UCSD-AML1 (cell line): ENCODE results near the gene TARBP1.
A peak's percentile ranks its signal among the peaks of the same experiment; 100 is the strongest.
"Not testable (repeated sequence)": the region's sequence is repeated elsewhere in the genome, so short reads cannot be mapped to it uniquely, and the experiment has no call there.

Source experiments
- DNase-seq: peaks from one replicate; lab custom pipeline; 2025; ENCODE audit not compliant: unreplicated experiment; lab: John Stamatoyannopoulos, UW

TARBP1 gene, protein sequence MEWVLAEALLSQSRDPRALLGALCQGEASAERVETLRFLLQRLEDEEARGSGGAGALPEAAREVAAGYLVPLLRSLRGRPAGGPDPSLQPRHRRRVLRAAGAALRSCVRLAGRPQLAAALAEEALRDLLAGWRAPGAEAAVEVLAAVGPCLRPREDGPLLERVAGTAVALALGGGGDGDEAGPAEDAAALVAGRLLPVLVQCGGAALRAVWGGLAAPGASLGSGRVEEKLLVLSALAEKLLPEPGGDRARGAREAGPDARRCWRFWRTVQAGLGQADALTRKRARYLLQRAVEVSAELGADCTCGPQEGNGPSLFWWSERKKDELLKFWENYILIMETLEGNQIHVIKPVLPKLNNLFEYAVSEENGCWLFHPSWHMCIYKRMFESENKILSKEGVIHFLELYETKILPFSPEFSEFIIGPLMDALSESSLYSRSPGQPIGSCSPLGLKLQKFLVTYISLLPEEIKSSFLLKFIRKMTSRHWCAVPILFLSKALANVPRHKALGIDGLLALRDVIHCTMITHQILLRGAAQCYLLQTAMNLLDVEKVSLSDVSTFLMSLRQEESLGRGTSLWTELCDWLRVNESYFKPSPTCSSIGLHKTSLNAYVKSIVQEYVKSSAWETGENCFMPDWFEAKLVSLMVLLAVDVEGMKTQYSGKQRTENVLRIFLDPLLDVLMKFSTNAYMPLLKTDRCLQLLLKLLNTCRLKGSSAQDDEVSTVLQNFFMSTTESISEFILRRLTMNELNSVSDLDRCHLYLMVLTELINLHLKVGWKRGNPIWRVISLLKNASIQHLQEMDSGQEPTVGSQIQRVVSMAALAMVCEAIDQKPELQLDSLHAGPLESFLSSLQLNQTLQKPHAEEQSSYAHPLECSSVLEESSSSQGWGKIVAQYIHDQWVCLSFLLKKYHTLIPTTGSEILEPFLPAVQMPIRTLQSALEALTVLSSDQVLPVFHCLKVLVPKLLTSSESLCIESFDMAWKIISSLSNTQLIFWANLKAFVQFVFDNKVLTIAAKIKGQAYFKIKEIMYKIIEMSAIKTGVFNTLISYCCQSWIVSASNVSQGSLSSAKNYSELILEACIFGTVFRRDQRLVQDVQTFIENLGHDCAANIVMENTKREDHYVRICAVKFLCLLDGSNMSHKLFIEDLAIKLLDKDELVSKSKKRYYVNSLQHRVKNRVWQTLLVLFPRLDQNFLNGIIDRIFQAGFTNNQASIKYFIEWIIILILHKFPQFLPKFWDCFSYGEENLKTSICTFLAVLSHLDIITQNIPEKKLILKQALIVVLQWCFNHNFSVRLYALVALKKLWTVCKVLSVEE (N-terminal part only)

GRCh38 chr1:234478481-234479309, at the start of gene TARBP1:
Gene TARBP1, minus strand, starts transcription at chr1:234479179. Its CDS starts 76 bp downstream, at chr1:234479103.
- peak; percentile 85 for DNase-seq

GRCh38 chr1:234528074-234528865, 49.3 kb upstream of the TARBP1 start:
- DNase-seq = no peak

GRCh38 chr1:234527346-234527745, 48.4 kb upstream of the TARBP1 start:
- no peak for DNase-seq

DNA sequence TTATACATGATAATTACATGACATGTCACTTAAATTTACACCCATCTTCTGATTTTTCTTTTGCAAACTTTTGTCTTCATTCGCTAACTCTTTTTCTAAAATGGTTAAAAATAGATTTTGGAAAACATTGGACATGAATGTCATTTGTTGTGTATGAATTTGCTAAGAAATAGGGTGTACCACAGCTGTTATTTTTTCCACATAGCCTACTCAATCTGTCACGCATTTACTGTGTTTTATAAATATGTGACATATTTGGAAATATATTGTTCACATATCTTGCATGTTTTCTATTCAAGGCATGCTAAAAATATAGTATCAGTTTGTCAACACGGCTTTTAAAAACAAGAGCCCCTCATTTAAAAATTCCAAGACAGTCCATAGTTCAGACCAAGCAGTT, 47.9 kb upstream of the TARBP1 start:
- no peak for DNase-seq

GRCh38 chr1:234525099-234525799, 46.3 kb upstream of the TARBP1 start:
- DNase-seq = no peak

DNA sequence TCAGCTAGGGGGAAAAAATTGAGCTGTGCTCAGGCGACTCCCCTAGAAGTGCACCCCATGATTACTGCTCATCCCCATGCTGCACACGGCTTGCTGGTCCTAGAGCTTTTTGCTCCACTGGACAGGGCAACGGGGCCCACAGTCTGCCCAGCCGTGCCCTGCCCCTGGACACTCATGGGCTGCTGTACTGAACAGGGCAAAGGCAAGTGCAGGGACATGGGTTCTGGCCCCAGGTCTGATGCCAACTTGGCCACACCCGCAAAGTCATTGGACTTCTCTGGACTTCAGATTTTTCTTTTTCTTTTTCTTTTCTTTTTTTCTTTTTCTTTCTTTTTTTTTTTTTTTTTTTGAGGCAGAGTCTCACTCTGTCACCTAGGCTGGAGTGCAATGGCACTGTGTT, 42.9 kb upstream of the TARBP1 start:
- no peak for DNase-seq

DNA sequence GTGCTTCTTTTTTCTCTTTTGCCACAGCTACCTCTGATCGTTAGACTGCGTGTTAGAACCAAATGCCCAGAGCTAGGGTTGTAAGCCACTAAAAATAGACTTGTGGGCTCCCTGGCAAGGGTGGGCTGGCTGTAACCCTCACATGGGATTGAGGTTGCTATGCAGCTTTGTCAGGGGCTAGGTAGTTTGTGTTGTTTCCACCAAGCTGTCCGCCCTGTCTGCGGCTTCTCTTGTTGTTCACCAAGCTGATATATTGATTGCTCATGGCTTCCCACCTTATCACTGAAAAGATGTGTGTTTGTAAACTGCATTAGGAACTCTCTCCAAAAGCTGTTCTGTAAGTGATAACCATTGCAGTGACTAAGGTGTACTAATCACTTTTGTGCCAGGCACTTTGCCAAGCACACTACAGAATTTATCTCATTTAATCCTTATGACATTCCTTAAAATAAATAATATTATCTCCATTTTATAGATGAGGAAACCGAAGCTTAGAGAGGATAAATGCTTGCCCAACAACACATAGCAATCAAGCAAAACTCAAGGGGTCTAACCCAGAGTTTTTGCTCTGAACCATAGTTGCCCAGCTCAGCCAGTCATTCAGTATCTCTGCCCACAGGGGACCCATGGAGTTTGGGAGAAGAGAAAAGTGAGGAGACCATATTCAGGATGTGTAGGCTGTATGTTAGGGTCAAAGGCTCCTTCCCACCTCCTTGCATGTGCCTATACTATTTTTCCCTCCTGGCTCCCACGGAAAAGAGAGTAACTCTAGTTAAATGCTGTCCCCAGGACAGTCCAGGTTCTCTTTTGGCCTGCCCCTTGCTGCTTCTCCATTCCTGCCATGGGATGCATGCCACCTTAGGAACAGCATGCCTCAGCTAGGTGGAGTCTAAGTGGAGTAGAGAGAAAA, 42.2 kb upstream of the TARBP1 start:
- DNase-seq = no peak

- no peak for DNase-seq
These were observed 40.5 kb upstream of the TARBP1 start for GRCh38 chr1:234519506-234519905.

- DNase-seq = no peak
These were observed 39.9 kb upstream of the TARBP1 start for GRCh38 chr1:234518876-234519275.

DNA sequence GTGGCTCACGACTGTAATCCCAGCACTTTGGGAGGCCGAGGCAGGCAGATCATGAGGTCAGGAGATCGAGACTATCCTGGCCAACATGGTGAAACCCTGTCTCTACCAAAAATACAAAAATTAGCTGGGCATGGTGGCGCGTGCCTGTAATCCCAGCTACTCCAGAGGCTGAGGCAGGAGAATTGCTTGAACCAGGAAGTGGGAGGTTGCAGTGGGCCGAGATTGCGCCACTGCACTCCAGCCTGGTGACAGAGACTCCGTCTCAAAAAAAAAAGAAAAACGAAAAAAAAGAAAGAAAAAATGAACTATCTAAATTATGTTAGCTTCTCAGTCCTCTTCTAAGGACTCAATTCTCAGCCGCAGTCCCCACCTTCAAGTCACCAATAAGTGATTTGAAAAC, 39.1 kb upstream of the TARBP1 start:
- DNase-seq = not testable (repeated sequence)

- DNase-seq = no peak
These were observed 38.3 kb upstream of the TARBP1 start for GRCh38 chr1:234517110-234517802.

DNA sequence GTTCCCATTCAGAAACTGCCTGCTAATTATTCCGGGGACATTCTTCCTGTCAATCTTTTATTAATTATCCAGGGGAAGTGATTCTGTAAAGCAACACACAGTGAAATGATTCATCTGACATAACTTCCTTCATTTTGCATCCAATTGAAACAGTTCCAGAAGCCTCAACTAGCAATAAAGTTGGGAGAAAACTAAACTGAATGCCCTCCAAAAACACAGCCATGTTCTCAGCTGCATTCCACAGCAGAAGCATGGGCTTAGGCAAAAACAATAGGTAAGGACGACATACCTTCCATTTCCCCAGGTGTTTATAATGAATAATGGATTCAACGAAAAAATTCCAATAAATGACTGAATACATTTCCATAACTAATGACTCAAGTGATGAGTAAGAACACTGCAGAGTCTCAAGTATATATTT, 36.9 kb upstream of the TARBP1 start:
- no peak for DNase-seq

DNA sequence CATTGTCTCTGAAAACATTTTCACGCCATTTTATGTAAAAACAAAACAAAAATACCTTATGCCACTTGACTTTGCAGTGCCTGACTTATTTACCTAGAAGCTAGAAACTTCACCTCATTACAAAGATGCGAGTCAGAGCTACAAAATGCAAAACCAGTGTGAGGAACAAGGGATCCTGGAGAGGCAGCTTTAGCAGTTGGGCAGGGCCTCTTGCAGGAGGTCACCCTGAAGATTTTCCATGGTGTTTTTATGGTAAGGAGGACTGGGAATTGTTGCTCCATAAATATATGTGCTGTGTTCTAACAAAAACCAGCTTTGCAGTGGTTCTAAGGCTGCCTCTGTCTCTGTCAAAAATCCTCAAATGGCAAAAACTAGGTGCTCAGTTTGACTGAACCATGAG, 36.4 kb upstream of the TARBP1 start:
- DNase-seq = no peak

DNA sequence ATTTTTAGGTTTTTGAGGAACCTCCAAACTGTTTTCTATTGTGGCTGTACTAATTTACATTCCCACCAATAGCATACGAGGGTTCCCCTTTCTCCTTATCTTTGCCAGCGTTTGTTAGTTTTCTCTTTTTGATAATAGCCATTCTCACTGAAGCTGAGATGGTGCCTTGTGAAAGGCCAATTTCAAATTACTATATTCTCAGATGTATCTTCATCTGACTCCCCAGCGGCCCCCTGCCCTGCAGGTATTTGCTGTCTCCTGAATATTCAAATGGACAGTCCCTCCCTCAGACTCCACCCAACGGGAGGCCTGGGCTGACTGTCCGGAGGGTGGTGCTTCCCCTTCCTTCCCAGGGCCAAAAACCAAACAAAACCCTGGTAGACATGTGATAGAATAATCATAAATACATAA, 33.5 kb upstream of the TARBP1 start:
- peak; percentile 32 for DNase-seq

- no peak for DNase-seq
These were observed 30.7 kb upstream of the TARBP1 start for GRCh38 chr1:234509457-234510328.
